GM23338 (cell line): Measurements from ENCODE around the gene RFX2. TPM values are rescaled to one million over a fixed set of nuclear protein-coding genes. Genes with fewer than 3 reads are reported as not detected.
A peak's percentile ranks its signal among the peaks of the same experiment; 100 is the strongest.
"Not testable (repeated sequence)": the region's sequence is repeated elsewhere in the genome, so short reads cannot be mapped to it uniquely, and the experiment has no call there.

Experiments used
- ATAC-seq: fragments of 200-7000 bp; cut with Tn5 transposase; 3 replicates; pipeline ENCODE4 v1.9.1; 2020
- DNase-seq: peaks from one replicate; pipeline ENCODE4 v3.0.0-alpha.2; 2015; ENCODE audit warnings: low spot score
- H2AFZ ChIP-seq: fragments of 200-600 bp; sonication (generic); 2 replicates; pipeline ENCODE4 v1.8.0; 2016; ENCODE audit warnings: antibody characterized with exemption, mild to moderate bottlenecking, moderate library complexity
- H3F3A ChIP-seq: fragments of 200-600 bp; sonication (generic); replicated peaks from 2 replicates; pipeline ENCODE4 v1.8.0; 2017; ENCODE audit warnings: antibody characterized with exemption, mixed run types, low read depth
- H3K27ac ChIP-seq: fragments of 200-600 bp; sonication (generic); 2 replicates; pipeline ENCODE4 v1.6.1; 2016; ENCODE audit warnings: low read depth
- H3K27me3 ChIP-seq: fragments of 200-600 bp; sonication (generic); 2 replicates; pipeline ENCODE4 v1.8.0; 2016; ENCODE audit warnings: mild to moderate bottlenecking, mixed run types, moderate library complexity; ENCODE audit not compliant: insufficient read depth
- H3K36me3 ChIP-seq: fragments of 200-600 bp; sonication (generic); 2 replicates; pipeline ENCODE4 v1.8.0; 2016; ENCODE audit warnings: mild to moderate bottlenecking; ENCODE audit not compliant: insufficient read depth
- H3K4me1 ChIP-seq: fragments of 200-600 bp; sonication (generic); 2 replicates; pipeline ENCODE4 v1.8.0; 2016; ENCODE audit warnings: mild to moderate bottlenecking, moderate library complexity; ENCODE audit not compliant: insufficient read depth
- H3K4me2 ChIP-seq: fragments of 200-600 bp; sonication (generic); 2 replicates; pipeline ENCODE4 v1.7.1; 2017; ENCODE audit warnings: mixed run types
- H3K4me3 ChIP-seq: fragments of 200-600 bp; sonication (generic); 2 replicates; pipeline ENCODE4 v1.6.1; 2016; ENCODE audit warnings: mixed run types
- H3K79me2 ChIP-seq: fragments of 200-600 bp; sonication (generic); replicated peaks from 2 replicates; pipeline ENCODE4 v1.8.0; 2017; ENCODE audit warnings: mild to moderate bottlenecking; ENCODE audit not compliant: insufficient read depth
- H3K9me2 ChIP-seq: fragments of 200-600 bp; sonication (generic); 2 replicates; pipeline ENCODE4 v1.8.0; 2017; ENCODE audit not compliant: insufficient read depth
- H4K20me1 ChIP-seq: fragments of 200-600 bp; sonication (generic); replicated peaks from 2 replicates; pipeline ENCODE4 v1.8.0; 2017; ENCODE audit warnings: mild to moderate bottlenecking; ENCODE audit not compliant: insufficient read depth
- H3K27ac Mint-ChIP-seq: 2 replicates; pipeline ENCODE4 v1.8.0; 2020; ENCODE audit warnings: inconsistent platforms, mild to moderate bottlenecking, moderate library complexity, mixed read lengths
- H3K27me3 Mint-ChIP-seq: 3 replicates; pipeline ENCODE4 v1.8.0; 2022; ENCODE audit warnings: low read depth, mild to moderate bottlenecking, moderate library complexity, mixed read lengths, inconsistent platforms; ENCODE audit not compliant: insufficient read depth, poor library complexity
- H3K36me3 Mint-ChIP-seq: 3 replicates; pipeline ENCODE4 v1.8.0; 2021; ENCODE audit warnings: low read depth, mild to moderate bottlenecking, inconsistent platforms, moderate library complexity, mixed read lengths
- H3K4me1 Mint-ChIP-seq: 3 replicates; pipeline ENCODE4 v1.8.0; 2020; ENCODE audit warnings: mild to moderate bottlenecking, inconsistent platforms, mixed read lengths
- H3K4me3 Mint-ChIP-seq: 3 replicates; pipeline ENCODE4 v1.8.0; 2021; ENCODE audit warnings: moderate library complexity, mild to moderate bottlenecking, inconsistent platforms, mixed read lengths
- H3K9me3 Mint-ChIP-seq: 3 replicates; pipeline ENCODE4 v1.8.0; 2020; ENCODE audit warnings: moderate library complexity, mild to moderate bottlenecking, inconsistent platforms, mixed read lengths
- CTCF ChIP-seq, 2 experiments: fragments of 200-600 bp in 1 of 2; sonication (generic) in 1 of 2; conservative IDR thresholded peaks; 2 replicates each; pipeline versions ENCODE4 v1.5.1 to v1.6.1; 2016 to 2017; ENCODE audit warnings: antibody characterized with exemption in 2 of 2, low read depth in 2 of 2, mild to moderate bottlenecking in 2 of 2, moderate library complexity in 1 of 2
- EZH2phosphoT487 ChIP-seq: fragments of 200-600 bp; sonication (generic); IDR thresholded peaks from one replicate; pipeline ENCODE4 v1.8.1; 2018; ENCODE audit warnings: antibody characterized with exemption; ENCODE audit not compliant: unreplicated experiment
- JUNB ChIP-seq: IDR thresholded peaks from one replicate; pipeline ENCODE4 v1.6.1; 2016; ENCODE audit warnings: antibody characterized with exemption; ENCODE audit not compliant: unreplicated experiment
- ZNF462 ChIP-seq: fragments of 250-450 bp; sonication (Bioruptor Pico); IDR thresholded peaks from 2 replicates; pipeline ENCODE4 v1.5.0; 2020; ENCODE audit warnings: mild to moderate bottlenecking, moderate library complexity
- polyA plus RNA-seq: library from polyadenylated mRNA; unstranded; fragments of >200 nt; fragmentation: Nextera tagmentation; extraction: Ambion mirVana; gene quantifications from 2 replicates; pipeline ENCODE4 v1.2.1, GENCODE V29; 2016
- total RNA-seq: library from RNA; depleted of rRNA; stranded (reverse); fragments of >200 nt; shearing (Covaris generic); gene quantifications from 2 replicates; pipeline ENCODE4 v1.2.3, GENCODE V29; 2014

Gene RFX2
- total and polyA plus RNA-seq, 2 experiments from 2014 or later = 4.6 to 13.0 TPM

- Histone ChIP-seq H3K27me3 (no peaks in the 10 kb centered on the region), H3K9me2 (no peaks in the 10 kb centered on the region), H3K27ac (no peak overlapping the region), H2AFZ (no peak overlapping the region), H3K4me1 (peaks cover 3% of the 10 kb centered on the region; the same call in 1 of the 2 replicates), H3K4me2 (no peak overlapping the region), H3F3A (0 out of 2 replicates have a peak, but pooled peaks cover 2% of the 10 kb centered on the region), H3K36me3 (no peaks in the 10 kb centered on the region), H4K20me1 (no peaks in the 10 kb centered on the region), H3K4me3 (no peak overlapping the region), H3K79me2 (no peaks in the 10 kb centered on the region)
- DNase-seq (no peak), ATAC-seq (no peak)
- Mint-ChIP-seq H3K4me1 (peaks cover 12% of the 10 kb centered on the region), H3K27ac (peak overlapping the region; percentile 46; the same call in 1 of the 2 replicates), H3K4me3 (no peak overlapping the region), H3K9me3 (peaks cover 2% of the 10 kb centered on the region; the same call in 2 of the 3 replicates), H3K27me3 (peaks cover 12% of the 10 kb centered on the region), H3K36me3 (no peaks in the 10 kb centered on the region; the same call in 2 of the 3 replicates)
- no peak for TF ChIP-seq EZH2phosphoT487
Observed at GRCh38 chr19:5988517-5989387, 121.5 kb downstream of the RFX2 start.

- DNase-seq (peak; percentile 94), ATAC-seq (peak; percentile 46)
- H3K4me2 ChIP-seq = no peak overlapping the region
- no peaks in the 10 kb centered on the region for H3K79me2 ChIP-seq
- no peaks in the 10 kb centered on the region for H3K27me3 ChIP-seq
- H3K36me3 Mint-ChIP-seq = no peaks in the 10 kb centered on the region; the same call in 2 of the 3 replicates
- H3K27me3 Mint-ChIP-seq = peaks cover 8% of the 10 kb centered on the region
- H4K20me1 ChIP-seq = no peaks in the 10 kb centered on the region
- H3K4me1 ChIP-seq = peaks cover 3% of the 10 kb centered on the region; the same call in 1 of the 2 replicates
- H3F3A ChIP-seq = 0 out of 2 replicates have a peak, but pooled peaks cover 2% of the 10 kb centered on the region
- peaks cover 15% of the 10 kb centered on the region for H3K4me1 Mint-ChIP-seq
- no peak overlapping the region for H3K27ac ChIP-seq
- no peak overlapping the region; the same call in 2 of the 3 replicates for H3K4me3 Mint-ChIP-seq
- H3K4me3 ChIP-seq = no peak overlapping the region
- TF ChIP-seq JUNB (no peak), CTCF (conservative IDR thresholded peaks at IDR 0.05; ENCODE audit: low read depth in 2 of 2) (peak; percentile 91 to 96), ZNF462 (CRISPR knock-in tag) (no peak)
- peaks cover 2% of the 10 kb centered on the region; the same call in 2 of the 3 replicates for H3K9me3 Mint-ChIP-seq
- no peaks in the 10 kb centered on the region for H3K36me3 ChIP-seq
- H3K9me2 ChIP-seq = no peaks in the 10 kb centered on the region
- H2AFZ ChIP-seq = no peak overlapping the region
- H3K27ac Mint-ChIP-seq = peak overlapping the region; percentile 3; the same call in 1 of the 2 replicates
Observed at GRCh38 chr19:5987077-5987818, 123.1 kb downstream of the RFX2 start.

- H3K4me3 Mint-ChIP-seq, H3K27ac Mint-ChIP-seq, H3K4me3 ChIP-seq, H3K9me3 Mint-ChIP-seq, H3K36me3 Mint-ChIP-seq, H2AFZ ChIP-seq, H4K20me1 ChIP-seq, ATAC-seq, H3K79me2 ChIP-seq, H3K9me2 ChIP-seq, H3K4me1 ChIP-seq, DNase-seq, H3K27ac ChIP-seq, H3F3A ChIP-seq, H3K27me3 ChIP-seq, H3K4me2 ChIP-seq, H3K27me3 Mint-ChIP-seq, H3K36me3 ChIP-seq: not testable (repeated sequence)
- H3K4me1 Mint-ChIP-seq = peaks cover 15% of the 10 kb centered on the region
Observed at GRCh38 chr19:5985837-5986236, 124.5 kb downstream of the RFX2 start.
